Hepatocyte (in vitro differentiated cells): Measurements from ENCODE around the gene ADGRE3.

ENCODE experiments used
- CTCF ChIP-seq: fragments of 200-600 bp; sonication (generic); IDR thresholded peaks from 2 replicates; pipeline ENCODE4 v1.5.1; 2016; ENCODE audit warnings: antibody characterized with exemption, mild to moderate bottlenecking; ENCODE audit not compliant: poor library complexity
- EZH2 ChIP-seq: fragments of 200-600 bp; sonication (generic); IDR thresholded peaks from 2 replicates; pipeline ENCODE4 v1.6.1; 2016; ENCODE audit warnings: antibody characterized with exemption, mild to moderate bottlenecking, borderline replicate concordance
- EZH2phosphoT487 ChIP-seq: fragments of 200-600 bp; sonication (generic); IDR thresholded peaks from one replicate; pipeline ENCODE4 v1.6.1; 2018; ENCODE audit warnings: antibody characterized with exemption, mild to moderate bottlenecking, low read depth, moderate library complexity; ENCODE audit not compliant: unreplicated experiment, severe bottlenecking

DNA sequence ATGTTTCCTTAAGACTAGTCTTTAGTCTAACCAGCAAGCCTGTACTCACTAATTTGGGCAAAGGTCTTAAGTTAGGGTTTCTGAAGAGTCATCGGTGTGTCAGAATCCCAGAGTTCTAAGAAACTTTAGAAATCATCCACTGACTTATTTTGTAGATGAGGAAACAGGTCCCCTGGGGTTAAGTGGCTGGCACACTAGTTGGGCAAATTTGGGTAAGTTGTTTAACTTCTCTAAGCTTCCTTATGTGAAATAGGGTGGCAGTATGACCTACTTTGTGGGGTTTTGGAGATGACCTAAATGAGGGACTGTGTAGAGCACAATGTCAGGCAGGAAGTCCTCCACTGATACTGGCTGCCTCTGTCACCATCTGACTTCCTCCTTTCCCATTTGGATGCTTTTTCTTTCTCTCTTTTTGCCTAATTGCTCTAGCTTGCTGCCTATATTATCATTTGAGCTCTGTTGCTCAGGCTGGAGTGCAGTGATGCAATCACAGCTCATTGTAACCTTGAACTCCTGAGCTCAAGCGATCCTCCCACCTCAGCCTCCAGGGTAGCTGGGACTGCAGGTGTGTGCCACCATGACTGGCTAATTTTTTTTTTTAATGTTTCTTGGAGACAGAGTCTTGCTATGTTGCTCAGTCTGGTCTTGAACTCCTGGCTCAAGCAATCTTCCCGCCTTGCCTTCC, 2.3 kb downstream of the ADGRE3 start:
- TF ChIP-seq CTCF (no peak), EZH2phosphoT487 (no peak), EZH2 (no peak)
